GM12801 (cell line): ENCODE data around the gene AFDN.

Source experiments
- CTCF ChIP-seq: IDR thresholded peaks from one replicate; pipeline ENCODE4 v1.5.1; 2011; ENCODE audit warnings: control low read depth; ENCODE audit not compliant: insufficient read length; ENCODE audit errors: extremely low read depth

The AFDN gene

GRCh38 chr6:167840160-167840525 is 13.4 kb downstream of the AFDN start:
- no peak for TF ChIP-seq CTCF

- no peak for TF ChIP-seq CTCF
Observed at GRCh38 chr6:167840526-167841179, 13.9 kb downstream of the AFDN start.

- TF ChIP-seq CTCF = no peak
Observed at GRCh38 chr6:167841981-167842380, 15.3 kb downstream of the AFDN start.

- no peak for TF ChIP-seq CTCF
Observed at GRCh38 chr6:167842457-167842856, 15.7 kb downstream of the AFDN start.

GRCh38 chr6:167843023-167843422 is 16.3 kb downstream of the AFDN start:
- TF ChIP-seq CTCF = no peak

- TF ChIP-seq CTCF = no peak
Observed at GRCh38 chr6:167845856-167846255, 19.1 kb downstream of the AFDN start.

GRCh38 chr6:167846997-167847606 is 20.4 kb downstream of the AFDN start:
- no peak for TF ChIP-seq CTCF
